Measurements from ENCODE around the gene KRT86.
"Not testable (repeated sequence)": the region's sequence is repeated elsewhere in the genome, so short reads cannot be mapped to it uniquely, and the experiment has no call there.

KRT86 gene

DNA sequence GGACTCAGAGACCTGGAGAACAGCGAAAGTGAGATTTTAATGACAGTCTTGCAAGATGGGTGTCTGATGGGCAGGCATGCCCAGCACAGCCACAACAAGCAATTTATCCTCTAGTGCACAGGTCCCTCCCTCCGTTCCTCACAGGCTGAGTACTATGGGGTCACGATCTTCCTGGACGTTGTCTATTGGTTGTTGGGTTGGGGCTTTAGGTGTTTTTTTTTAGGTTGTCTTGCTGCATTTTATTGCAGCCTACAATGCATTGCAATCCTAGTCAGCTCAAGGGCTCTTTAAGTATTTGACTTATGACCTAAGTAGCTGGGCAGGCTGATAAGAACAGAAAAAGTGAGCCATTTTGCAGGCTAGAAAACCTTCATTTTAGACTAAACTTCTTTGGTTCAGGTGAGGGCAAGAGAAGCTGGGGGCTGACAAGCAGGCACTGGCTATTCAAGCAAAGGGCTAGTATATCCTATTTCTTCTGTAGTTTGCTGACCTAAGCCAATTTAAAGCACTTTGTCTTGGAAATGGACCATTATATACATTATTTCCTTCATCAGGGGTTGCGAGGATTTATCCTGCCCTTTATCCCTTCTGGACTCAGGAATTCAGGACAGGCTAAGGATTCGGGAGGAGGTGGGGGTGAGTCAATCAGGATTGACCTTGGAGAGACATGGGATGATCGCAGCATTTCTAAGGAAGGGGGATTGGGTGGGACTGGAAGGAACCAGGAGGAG, 35.4 kb upstream of the KRT86 start:
- DNase-seq (ENCODE audit: extremely low spot score), result no peak
- TF ChIP-seq HDGF (IDR thresholded peaks at IDR 0.05; ENCODE audit: borderline replicate concordance) (no peak), LEF1 (IDR thresholded peaks at IDR 0.05; ENCODE audit: borderline replicate concordance) (no peak), NFRKB (IDR thresholded peaks at IDR 0.05) (no peak)
- ChIA-PET CTCF (interaction anchor here (0.7 to 4.5 kb wide), 3 partner anchors 9 to 40 kb away, joined by 3 to 17 read pairs (median 6); no protein-coding TSS in a partner anchor), POLR2A (no interaction called here)

DNA sequence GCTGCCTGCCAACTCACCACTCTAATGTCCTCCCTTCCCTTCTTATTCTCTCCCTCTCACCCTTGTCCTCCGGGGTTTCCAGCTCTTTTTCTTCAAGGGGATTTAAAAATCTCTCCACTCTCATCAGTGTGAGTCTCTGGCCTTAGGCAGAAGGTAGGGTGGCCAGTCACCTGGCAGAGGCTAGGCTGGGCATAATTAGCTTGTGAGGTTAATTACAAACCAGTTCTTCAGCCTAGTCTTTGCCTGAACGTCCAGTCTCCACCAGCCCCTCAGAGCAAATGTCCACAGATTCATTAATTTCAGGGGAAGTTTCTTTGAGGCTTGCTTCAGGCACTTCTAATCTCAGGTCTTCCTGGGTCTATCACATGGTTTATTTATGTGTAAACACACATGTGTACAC, 34.7 kb upstream of the KRT86 start:
- DNase-seq (ENCODE audit: extremely low spot score), result no peak
- POLR2A ChIA-PET, result no interaction called here
- CTCF ChIA-PET, result interaction anchor here (0.7 to 4.5 kb wide), 3 partner anchors 10 to 39 kb away, joined by 3 to 17 read pairs (median 6); no protein-coding TSS in a partner anchor
- TF ChIP-seq CTBP1 (IDR thresholded peaks at IDR 0.05; ENCODE audit: borderline replicate concordance) (no peak), NFRKB (IDR thresholded peaks at IDR 0.05) (no peak), ZNF384 (IDR thresholded peaks at IDR 0.05) (no peak), TARDBP (IDR thresholded peaks at IDR 0.05) (no peak), FOXA1 (IDR thresholded peaks at IDR 0.05) (no peak), LEF1 (IDR thresholded peaks at IDR 0.05; ENCODE audit: borderline replicate concordance) (no peak), FOXM1 (IDR thresholded peaks at IDR 0.05; ENCODE audit: borderline replicate concordance) (no peak), L3MBTL2 (conservative IDR thresholded peaks at IDR 0.05) (no peak), ELF4 (IDR thresholded peaks at IDR 0.05) (no peak), FOXK2 (IDR thresholded peaks at IDR 0.05) (no peak), SUZ12 (IDR thresholded peaks at IDR 0.05) (no peak), SP1 (IDR thresholded peaks at IDR 0.05) (no peak), BHLHE40 (IDR thresholded peaks at IDR 0.05; ENCODE audit: borderline replicate concordance) (no peak), HDGF (IDR thresholded peaks at IDR 0.05; ENCODE audit: borderline replicate concordance) (no peak), ARNT (IDR thresholded peaks at IDR 0.05) (no peak), PKNOX1 (IDR thresholded peaks at IDR 0.05) (no peak)

DNA sequence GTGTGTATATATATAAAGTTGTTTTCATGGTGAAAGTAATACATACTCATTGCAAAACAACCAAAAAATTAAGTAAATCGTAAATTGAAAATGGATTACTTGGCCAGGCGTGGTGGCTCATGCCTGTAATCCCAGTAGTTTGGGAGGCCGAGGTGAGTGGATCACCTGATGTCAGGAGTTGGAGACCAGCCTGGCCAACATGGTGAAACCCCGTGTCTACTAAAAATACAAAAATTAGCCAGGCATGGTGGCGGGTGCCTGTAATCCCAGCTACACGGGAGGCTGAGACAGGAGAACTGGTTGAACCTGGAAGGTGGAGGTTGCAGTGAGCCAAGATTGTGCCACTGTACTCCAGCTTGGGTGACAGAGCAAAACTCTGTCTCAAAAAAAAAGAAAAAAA, 34.2 kb upstream of the KRT86 start:
- CTCF ChIA-PET, result interaction anchor here (4.5 kb wide), 1 partner anchor 39 kb away, joined by 17 read pairs; no protein-coding TSS in a partner anchor
- POLR2A ChIA-PET; DNase-seq (ENCODE audit: extremely low spot score): not testable (repeated sequence)

DNA sequence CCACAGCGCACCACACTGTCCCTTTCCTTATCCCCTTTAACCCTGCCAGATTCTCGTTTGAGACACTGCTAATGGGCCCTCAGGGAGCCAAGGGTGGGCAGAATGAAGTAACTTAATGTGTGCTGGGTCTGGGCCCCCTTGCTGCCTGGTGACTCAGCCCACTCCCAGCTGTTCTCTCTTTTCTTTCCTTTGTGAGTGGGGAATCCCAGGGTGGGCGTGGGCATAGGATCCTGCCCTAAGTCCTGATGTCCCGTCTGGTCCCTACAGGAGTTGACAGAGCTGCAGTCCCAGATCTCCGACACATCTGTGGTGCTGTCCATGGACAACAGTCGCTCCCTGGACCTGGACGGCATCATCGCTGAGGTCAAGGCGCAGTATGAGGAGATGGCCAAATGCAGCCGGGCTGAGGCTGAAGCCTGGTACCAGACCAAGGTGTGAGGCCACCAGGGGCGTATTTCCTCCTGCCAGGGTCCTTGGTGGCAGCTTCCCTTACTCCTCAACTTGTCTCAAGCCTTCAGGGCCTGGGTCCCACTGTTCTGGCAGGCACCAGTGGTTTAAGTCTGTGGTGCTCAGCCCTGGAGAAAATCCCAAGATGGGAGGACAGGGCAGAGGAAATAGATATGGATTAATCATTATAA, 33.1 kb upstream of the KRT86 start:
- TF ChIP-seq HDGF (IDR thresholded peaks at IDR 0.05; ENCODE audit: borderline replicate concordance), result no peak
- no peak for TF ChIP-seq SUZ12 (IDR thresholded peaks at IDR 0.05)
- no peak for TF ChIP-seq ZNF384 (IDR thresholded peaks at IDR 0.05)
- TF ChIP-seq FOXA1 (IDR thresholded peaks at IDR 0.05), result no peak
- TF ChIP-seq L3MBTL2 (conservative IDR thresholded peaks at IDR 0.05), result no peak
- no peak for TF ChIP-seq ARNT (IDR thresholded peaks at IDR 0.05)
- TF ChIP-seq FOXM1 (IDR thresholded peaks at IDR 0.05; ENCODE audit: borderline replicate concordance), result no peak
- no peak for TF ChIP-seq ELF4 (IDR thresholded peaks at IDR 0.05)
- POLR2A ChIA-PET, result no interaction called here
- no peak for DNase-seq (ENCODE audit: extremely low spot score)
- CTCF ChIA-PET, result interaction anchor here (0.6 kb wide), 1 partner anchor 56 kb away, joined by 4 read pairs; no protein-coding TSS in a partner anchor

DNA sequence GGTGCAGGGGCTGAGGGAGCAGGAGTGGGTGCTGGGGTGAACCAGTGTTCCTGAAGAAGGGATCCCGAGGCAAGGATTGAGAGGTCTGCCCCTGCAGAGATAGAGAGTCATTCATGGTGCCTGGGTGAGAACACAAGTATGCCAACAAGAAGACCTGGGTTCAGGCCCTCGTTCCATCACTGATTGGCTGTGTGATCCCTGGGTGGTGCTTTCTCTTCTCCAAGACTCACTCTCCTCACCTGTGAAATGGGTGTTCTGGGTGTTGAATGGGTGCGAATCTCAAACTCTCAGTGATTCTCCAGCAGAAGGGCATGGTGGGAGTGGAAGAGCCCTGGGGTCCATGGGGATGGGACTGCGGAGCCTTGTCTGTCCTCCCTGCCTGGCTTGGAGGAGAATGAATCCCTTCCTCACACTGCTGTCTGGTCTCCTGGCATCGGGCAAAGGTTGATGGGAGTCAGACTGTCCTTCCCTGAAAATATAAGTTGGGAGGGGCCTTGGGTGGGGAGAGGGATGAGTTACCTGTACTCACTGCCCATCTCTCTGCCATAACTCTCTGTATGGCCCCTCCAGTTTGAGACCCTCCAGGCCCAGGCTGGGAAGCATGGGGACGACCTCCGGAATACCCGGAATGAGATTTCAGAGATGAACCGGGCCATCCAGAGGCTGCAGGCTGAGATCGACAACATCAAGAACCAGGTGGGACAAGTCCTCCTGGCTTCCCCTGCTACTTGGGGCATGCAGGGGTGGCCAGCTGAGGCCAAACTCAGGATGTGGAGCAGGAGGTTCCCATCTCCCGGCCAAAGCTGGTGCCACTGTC, 31.8 kb upstream of the KRT86 start:
- ChIA-PET CTCF (interaction anchor here (1.2 kb wide), 1 partner anchor 52 kb away, joined by 3 read pairs; no protein-coding TSS in a partner anchor), POLR2A (no interaction called here)
- no peak for DNase-seq (ENCODE audit: extremely low spot score)
- no peak for TF ChIP-seq ARNT (IDR thresholded peaks at IDR 0.05)
- TF ChIP-seq NFRKB (IDR thresholded peaks at IDR 0.05), result no peak
- no peak for TF ChIP-seq SP1 (IDR thresholded peaks at IDR 0.05)
- TF ChIP-seq FOXK2 (IDR thresholded peaks at IDR 0.05), result no peak
- no peak for TF ChIP-seq ELF4 (IDR thresholded peaks at IDR 0.05)
- no peak for TF ChIP-seq PKNOX1 (IDR thresholded peaks at IDR 0.05)
- TF ChIP-seq BHLHE40 (IDR thresholded peaks at IDR 0.05; ENCODE audit: borderline replicate concordance), result no peak
- TF ChIP-seq FOXM1 (IDR thresholded peaks at IDR 0.05; ENCODE audit: borderline replicate concordance), result no peak
- no peak for TF ChIP-seq TARDBP (IDR thresholded peaks at IDR 0.05)
- no peak for TF ChIP-seq CTBP1 (IDR thresholded peaks at IDR 0.05; ENCODE audit: borderline replicate concordance)
- no peak for TF ChIP-seq HDGF (IDR thresholded peaks at IDR 0.05; ENCODE audit: borderline replicate concordance)
- no peak for TF ChIP-seq ZNF384 (IDR thresholded peaks at IDR 0.05)

- CTCF ChIA-PET, result interaction anchor here (0.7 to 1.2 kb wide), 2 partner anchors 51 to 819 kb away, joined by 3 read pairs; no protein-coding TSS in a partner anchor
- POLR2A ChIA-PET, result no interaction called here
- no peak for DNase-seq (ENCODE audit: extremely low spot score)
- TF ChIP-seq FOXK2 (IDR thresholded peaks at IDR 0.05) (no peak), SUZ12 (IDR thresholded peaks at IDR 0.05) (no peak), PKNOX1 (IDR thresholded peaks at IDR 0.05) (no peak), FOXM1 (IDR thresholded peaks at IDR 0.05; ENCODE audit: borderline replicate concordance) (no peak), CTBP1 (IDR thresholded peaks at IDR 0.05; ENCODE audit: borderline replicate concordance) (no peak), ARNT (IDR thresholded peaks at IDR 0.05) (no peak), ELF4 (IDR thresholded peaks at IDR 0.05) (no peak), LEF1 (IDR thresholded peaks at IDR 0.05; ENCODE audit: borderline replicate concordance) (no peak), HDGF (IDR thresholded peaks at IDR 0.05; ENCODE audit: borderline replicate concordance) (no peak), FOXA1 (IDR thresholded peaks at IDR 0.05) (no peak), SP1 (IDR thresholded peaks at IDR 0.05) (no peak), L3MBTL2 (conservative IDR thresholded peaks at IDR 0.05) (no peak), TARDBP (IDR thresholded peaks at IDR 0.05) (no peak), BHLHE40 (IDR thresholded peaks at IDR 0.05; ENCODE audit: borderline replicate concordance) (no peak), NFRKB (IDR thresholded peaks at IDR 0.05) (no peak), ZNF384 (IDR thresholded peaks at IDR 0.05) (no peak)
Measured at GRCh38 chr12:52243259-52243855, 31.1 kb upstream of the KRT86 start.
